HG02938 (cell line): ENCODE results near the gene TMEM208.

ENCODE experiments used
- ATAC-seq: cut with Tn5 transposase; IDR thresholded peaks from one replicate; pipeline ENCODE4 v1.9.1; 2021; ENCODE audit warnings: mild to moderate bottlenecking, moderate library complexity; ENCODE audit not compliant: unreplicated experiment

Gene TMEM208

GRCh38 chr16:67248401-67249177, 21.7 kb downstream of the TMEM208 start, which contains the start of gene SLC9A5:
Gene SLC9A5, plus strand, starts transcription at chr16:67248979. Its CDS starts 36 bp downstream, at chr16:67249015.
- no peak for ATAC-seq

DNA sequence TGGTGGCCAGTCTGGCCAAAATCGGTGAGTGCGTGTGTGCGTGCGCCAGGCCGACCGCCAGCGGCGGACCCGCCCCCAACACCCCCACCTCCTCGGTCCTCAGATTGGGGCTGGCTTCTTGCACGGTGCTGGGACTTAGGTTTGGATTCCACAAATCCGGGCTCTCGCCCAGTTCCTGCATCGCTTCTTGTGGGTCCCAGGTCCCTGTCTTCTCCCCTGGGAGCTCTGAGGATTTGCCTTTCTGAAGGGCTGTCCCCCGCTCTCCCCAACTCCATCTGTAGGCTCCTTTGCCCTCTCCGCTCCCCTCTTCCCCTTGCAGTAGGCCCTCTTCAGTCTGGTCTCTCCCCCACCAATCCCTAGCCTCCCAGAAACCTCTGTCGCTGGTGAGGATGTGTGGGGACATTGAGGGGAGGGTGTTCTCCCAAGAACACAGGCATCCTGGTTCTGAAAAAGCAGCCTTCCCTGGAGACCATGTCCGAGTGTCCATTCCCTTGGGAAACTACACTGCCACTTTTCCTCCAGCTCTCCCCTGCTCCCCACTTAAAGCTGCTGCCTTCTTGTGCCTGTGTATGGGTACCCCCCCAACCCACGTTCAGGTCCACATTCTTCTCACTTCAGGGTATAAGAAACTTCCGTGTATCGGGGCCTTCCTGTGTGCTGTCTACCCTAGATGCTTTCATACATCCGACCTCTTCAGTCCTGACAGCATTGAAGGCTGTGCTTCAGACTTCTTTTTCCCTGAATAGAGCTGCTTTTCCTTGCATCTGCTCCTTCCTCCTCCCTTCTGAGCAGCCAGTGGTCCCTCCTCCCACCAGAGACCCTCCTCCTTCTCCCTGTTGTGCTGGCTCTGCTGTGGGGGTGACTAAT, 22.5 kb downstream of the TMEM208 start:
- no peak for ATAC-seq

DNA sequence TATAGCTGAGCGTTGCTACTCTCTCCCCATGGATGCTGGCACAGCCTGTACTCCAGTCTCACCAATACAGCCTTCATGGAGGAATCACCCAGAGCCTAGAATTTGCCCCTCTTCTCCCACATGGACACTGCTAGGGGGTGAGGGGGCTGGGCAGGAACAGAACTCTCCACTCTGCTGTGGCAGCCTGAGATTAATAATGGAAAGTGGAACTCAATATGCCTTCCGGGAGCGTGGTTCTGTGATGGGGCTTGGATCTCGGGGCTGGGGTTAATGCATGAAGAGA, 23.1 kb downstream of the TMEM208 start:
- no peak for ATAC-seq

DNA sequence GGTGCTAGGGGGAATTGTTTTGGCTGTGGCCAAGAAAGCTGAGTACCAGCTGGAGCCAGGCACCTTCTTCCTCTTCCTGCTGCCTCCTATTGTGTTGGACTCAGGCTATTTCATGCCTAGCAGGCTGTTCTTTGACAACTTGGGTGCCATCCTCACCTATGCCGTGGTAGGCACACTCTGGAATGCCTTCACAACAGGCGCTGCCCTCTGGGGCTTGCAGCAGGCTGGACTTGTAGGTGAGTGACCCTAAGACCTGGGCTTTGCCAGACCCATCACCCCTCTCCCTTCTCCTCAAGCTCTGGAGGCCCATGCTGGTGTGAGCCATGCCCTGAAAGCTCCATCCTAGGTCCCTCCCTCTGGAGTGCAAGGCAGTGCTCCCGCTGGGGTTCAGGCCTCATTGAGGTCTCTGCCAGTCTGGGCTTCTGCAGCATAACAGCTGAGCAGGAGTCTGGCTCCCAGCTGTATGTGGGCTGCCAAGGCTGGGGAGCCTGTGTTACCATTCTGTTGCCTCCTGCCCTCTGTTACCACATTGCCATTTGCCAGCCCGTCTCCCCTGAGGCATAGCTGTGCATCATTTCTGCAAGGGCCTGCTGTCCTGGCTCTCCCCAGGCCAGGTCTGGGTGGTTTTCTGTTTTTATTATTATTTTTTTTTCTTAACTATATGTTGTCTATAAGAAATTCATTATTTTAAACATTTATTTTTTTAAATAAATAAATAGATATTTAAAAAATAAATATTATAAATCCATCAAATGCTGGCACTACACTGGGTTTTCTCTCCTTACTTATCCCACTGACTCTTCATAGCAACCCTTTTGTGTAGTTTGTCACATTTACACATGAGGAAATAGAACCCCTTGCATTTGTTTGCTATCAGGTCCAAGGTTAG, 25.9 kb downstream of the TMEM208 start:
- no peak for ATAC-seq

DNA sequence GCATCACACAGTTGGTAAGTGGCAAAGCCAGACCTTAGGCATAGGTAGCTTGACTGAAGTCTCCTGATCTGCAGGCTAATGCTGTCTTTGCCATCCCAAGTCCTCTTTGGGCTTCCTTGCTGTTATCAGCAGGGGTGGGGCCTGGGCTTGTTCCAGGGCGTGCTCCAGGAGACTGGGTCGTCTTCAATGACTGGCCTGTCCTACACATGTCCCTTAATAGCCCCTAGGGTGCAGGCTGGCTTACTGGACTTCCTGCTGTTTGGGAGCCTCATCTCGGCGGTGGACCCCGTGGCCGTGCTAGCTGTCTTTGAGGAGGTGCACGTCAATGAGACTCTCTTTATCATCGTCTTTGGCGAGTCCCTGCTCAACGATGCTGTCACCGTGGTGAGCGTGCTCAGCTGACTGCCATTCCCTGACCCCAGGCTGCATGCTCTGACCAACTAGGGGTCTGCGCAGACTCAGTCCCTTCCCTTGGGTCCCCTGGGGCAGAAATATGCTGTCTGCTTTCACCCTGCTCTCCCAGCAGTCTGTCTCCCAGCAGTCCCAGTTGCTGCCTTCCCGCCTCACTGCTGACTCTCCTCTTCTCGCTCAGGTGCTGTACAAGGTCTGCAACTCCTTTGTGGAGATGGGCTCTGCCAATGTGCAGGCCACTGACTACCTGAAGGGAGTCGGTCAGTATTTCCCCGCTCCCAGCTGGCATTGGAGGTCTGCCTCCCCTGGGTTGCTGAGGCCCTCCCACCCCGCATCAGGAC, 28.0 kb downstream of the TMEM208 start:
- no peak for ATAC-seq

- no peak for ATAC-seq
These were observed 28.8 kb downstream of the TMEM208 start for GRCh38 chr16:67255553-67256221.

- no peak for ATAC-seq
These were observed 29.8 kb downstream of the TMEM208 start for GRCh38 chr16:67256701-67257230.

- ATAC-seq, result no peak
These were observed 30.7 kb downstream of the TMEM208 start for GRCh38 chr16:67257486-67258160.

GRCh38 chr16:67258161-67258835, 31.4 kb downstream of the TMEM208 start:
- no peak for ATAC-seq

DNA sequence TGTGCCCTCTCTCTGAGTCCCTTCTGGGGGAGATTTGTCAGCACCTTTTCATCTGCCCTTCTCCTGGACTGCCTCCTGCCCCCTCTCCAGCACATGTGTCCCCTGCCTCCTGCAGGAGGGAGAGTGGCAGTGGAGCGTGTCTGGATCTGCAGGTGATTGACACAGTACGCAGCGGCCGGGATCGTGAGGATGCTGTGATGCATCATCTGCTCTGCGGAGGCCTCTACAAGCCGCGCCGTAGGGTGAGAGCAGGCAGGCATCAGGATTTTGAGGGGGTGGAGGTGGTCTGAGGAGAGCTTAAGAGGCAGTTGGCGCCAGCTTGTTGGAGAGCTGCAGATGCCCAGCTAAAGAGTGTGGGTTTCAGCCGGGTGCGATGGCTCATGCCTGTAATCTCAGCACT, 32.8 kb downstream of the TMEM208 start:
- ATAC-seq, result no peak

GRCh38 chr16:67260426-67261063, 33.6 kb downstream of the TMEM208 start:
- ATAC-seq, result no peak

- no peak for ATAC-seq
These were observed 36.3 kb downstream of the TMEM208 start for GRCh38 chr16:67263201-67263600.

DNA sequence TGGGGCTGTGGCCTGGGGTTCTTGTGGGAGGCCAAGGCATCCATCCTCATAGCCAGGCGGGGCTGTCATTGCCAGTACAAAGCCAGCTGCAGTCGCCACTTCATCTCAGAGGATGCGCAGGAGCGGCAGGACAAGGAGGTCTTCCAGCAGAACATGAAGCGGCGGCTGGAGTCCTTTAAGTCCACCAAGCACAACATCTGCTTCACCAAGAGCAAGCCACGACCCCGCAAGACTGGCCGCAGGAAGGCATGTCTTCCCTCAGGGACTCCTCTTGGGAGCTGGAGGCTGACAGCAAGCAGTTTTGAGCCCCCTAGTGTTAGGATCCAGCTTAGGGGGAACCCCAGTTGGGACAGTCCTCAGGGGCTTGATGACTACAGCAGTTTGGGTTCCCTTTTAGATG, 37.3 kb downstream of the TMEM208 start:
- ATAC-seq, result no peak

GRCh38 chr16:67264866-67265265, 37.9 kb downstream of the TMEM208 start:
- ATAC-seq, result no peak

DNA sequence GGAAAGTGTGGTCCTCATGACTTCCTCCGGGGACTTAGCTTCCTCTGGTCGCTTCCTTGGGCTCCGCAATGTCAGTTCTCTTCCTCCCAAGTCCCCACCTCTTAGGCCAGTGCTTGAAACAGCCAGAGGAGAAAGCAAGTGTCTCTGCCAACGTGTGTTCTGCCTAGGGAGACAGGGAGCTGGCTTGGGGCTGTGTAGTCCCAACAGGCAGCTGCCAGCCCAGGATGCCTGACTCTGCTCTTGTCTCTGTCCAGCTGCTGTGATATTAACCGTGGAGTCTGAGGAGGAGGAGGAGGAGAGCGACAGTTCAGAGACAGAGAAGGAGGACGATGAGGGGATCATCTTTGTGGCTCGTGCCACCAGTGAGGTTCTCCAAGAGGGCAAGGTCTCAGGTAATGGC, 38.9 kb downstream of the TMEM208 start:
- no peak for ATAC-seq

GRCh38 chr16:67268136-67268579, 41.2 kb downstream of the TMEM208 start:
- ATAC-seq, result no peak

DNA sequence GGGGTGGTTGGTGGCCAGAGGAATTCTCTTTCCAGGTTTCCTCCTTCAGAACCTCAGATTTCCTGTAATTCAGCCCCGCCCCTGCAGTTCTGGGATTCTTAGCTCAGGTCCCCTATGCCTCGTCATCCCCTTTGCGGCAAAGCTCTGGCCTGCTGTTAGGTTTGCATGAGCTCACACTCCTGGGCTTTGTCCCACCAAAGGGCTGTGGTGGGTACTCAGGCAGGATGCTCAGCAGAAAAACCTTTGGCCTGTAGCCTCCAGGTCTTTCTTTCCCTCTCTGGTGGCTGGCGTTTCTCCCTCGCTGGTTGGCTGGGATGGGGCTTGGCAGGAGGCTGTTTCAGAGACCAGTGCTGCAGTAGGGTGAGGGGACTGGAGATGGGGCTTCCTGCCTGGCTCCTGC, 42.8 kb downstream of the TMEM208 start:
- ATAC-seq, result no peak

DNA sequence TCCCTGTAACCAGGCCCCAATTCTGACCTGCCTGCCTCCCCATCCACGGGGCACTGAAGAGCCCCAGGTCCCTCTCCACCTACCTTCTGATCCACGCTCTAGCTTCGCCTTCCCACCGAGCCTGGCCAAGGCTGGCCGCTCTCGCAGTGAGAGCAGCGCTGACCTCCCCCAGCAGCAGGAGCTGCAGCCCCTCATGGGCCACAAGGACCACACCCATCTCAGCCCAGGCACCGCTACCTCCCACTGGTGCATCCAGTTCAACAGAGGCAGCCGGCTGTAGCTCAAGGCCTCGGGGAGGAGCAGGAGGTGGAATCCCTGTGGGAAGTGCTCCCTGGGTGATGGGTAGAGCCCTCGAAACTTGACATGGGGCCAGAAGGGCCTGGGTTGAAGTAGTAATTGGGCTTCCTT, 44.0 kb downstream of the TMEM208 start:
- ATAC-seq, result no peak
